HCT116 (cell line): ENCODE measurements around the gene RMND1.

Source experiments
- ATF3 ChIP-seq: IDR thresholded peaks from 2 replicates; pipeline ENCODE4 v1.6.1; 2012
- CTCF ChIP-seq, 3 experiments: fragments of 200-600 bp in 1 of 3; sonication (generic) in 1 of 3; IDR thresholded peaks in 2 of 3; conservative IDR thresholded peaks in 1 of 3; 2 replicates each; pipeline ENCODE4 v1.5.1; 2012 to 2017; ENCODE audit warnings: low read depth in 2 of 3, low read length in 2 of 3, antibody characterized with exemption in 1 of 3, borderline replicate concordance in 1 of 3, control low read depth in 1 of 3, mild to moderate bottlenecking in 1 of 3, mixed read lengths in 1 of 3, mixed run types in 1 of 3, moderate library complexity in 1 of 3; ENCODE audit not compliant: insufficient read depth in 1 of 3
- EZH2 ChIP-seq: fragments of 200-600 bp; sonication (generic); IDR thresholded peaks from 2 replicates; pipeline ENCODE4 v1.6.1; 2017; ENCODE audit warnings: antibody characterized with exemption, mixed run types
- EZH2phosphoT487 ChIP-seq: fragments of 200-600 bp; IDR thresholded peaks from 2 replicates; pipeline ENCODE4 v1.6.1; 2018; ENCODE audit warnings: antibody characterized with exemption, borderline replicate concordance
- FOSL1 ChIP-seq: IDR thresholded peaks from 2 replicates; pipeline ENCODE4 v1.6.1; 2012; ENCODE audit warnings: low read depth
- MAX ChIP-seq: IDR thresholded peaks from 2 replicates; pipeline ENCODE4 v1.6.1; 2012
- POLR2A ChIP-seq: IDR thresholded peaks from 2 replicates; pipeline ENCODE4 v1.7.0; 2011; ENCODE audit warnings: borderline replicate concordance; ENCODE audit not compliant: insufficient read depth, insufficient read length; ENCODE audit errors: extremely low read depth

GRCh38 chr6:151443911-151444621 lies 7.9 kb downstream of the RMND1 start:
- TF ChIP-seq POLR2A (no peak), MAX (no peak), EZH2phosphoT487 (no peak), EZH2 (no peak), ATF3 (no peak), FOSL1 (no peak), CTCF (IDR thresholded peaks at IDR 0.05 in 2 of 3, conservative IDR thresholded peaks at IDR 0.05 in 1 of 3; ENCODE audit: borderline replicate concordance in 1 of 3, insufficient read depth in 1 of 3, low read depth in 2 of 3, low read length in 2 of 3) (no peak)
